ENCODE measurements around the gene STEAP2. TPM values are rescaled to one million over a fixed set of nuclear protein-coding genes. Genes with fewer than 3 reads are reported as not detected.
"Not testable (repeated sequence)": the region's sequence is repeated elsewhere in the genome, so short reads cannot be mapped to it uniquely, and the experiment has no call there.

Gene STEAP2
- total RNA-seq, 2 donors from 2014 or later = 22.2 to 26.7 TPM

GRCh38 chr7:90178166-90178565 is 33.4 kb upstream of the STEAP2 start:
- H3K36me3 ChIP-seq = no peaks in the 10 kb centered on the region
- H3K4me3 ChIP-seq = no peak overlapping the region
- H3K27ac ChIP-seq = no peak overlapping the region
- no peaks in the 10 kb centered on the region for H3K4me1 ChIP-seq
- H3K27me3 ChIP-seq = no peaks in the 10 kb centered on the region
- H3K9me3 ChIP-seq = no peaks in the 10 kb centered on the region
- TF ChIP-seq CTCF (IDR thresholded peaks at IDR 0.05) = no peak
- DNase-seq (ENCODE audit: low spot score) = no peak

- Histone ChIP-seq H3K4me1 (no peaks in the 10 kb centered on the region), H3K9me3 (no peaks in the 10 kb centered on the region), H3K4me3 (no peak overlapping the region), H3K36me3 (no peaks in the 10 kb centered on the region), H3K27ac (no peak overlapping the region), H3K27me3 (no peaks in the 10 kb centered on the region)
- DNase-seq (ENCODE audit: low spot score) = no peak
- TF ChIP-seq CTCF (IDR thresholded peaks at IDR 0.05) = no peak
Observed at GRCh38 chr7:90178679-90179278, 32.8 kb upstream of the STEAP2 start.

GRCh38 chr7:90180011-90180585 is 31.4 kb upstream of the STEAP2 start:
- no peaks in the 10 kb centered on the region for H3K9me3 ChIP-seq
- no peak overlapping the region for H3K27ac ChIP-seq
- no peaks in the 10 kb centered on the region for H3K36me3 ChIP-seq
- no peak overlapping the region for H3K4me3 ChIP-seq
- no peak for TF ChIP-seq CTCF (IDR thresholded peaks at IDR 0.05)
- no peaks in the 10 kb centered on the region for H3K4me1 ChIP-seq
- no peaks in the 10 kb centered on the region for H3K27me3 ChIP-seq
- no peak for DNase-seq (ENCODE audit: low spot score)

GRCh38 chr7:90180649-90181048 is 30.9 kb upstream of the STEAP2 start:
- no peak overlapping the region for H3K4me3 ChIP-seq
- H3K27ac ChIP-seq = no peak overlapping the region
- DNase-seq (ENCODE audit: low spot score) = no peak
- no peak for TF ChIP-seq CTCF (IDR thresholded peaks at IDR 0.05)
- no peaks in the 10 kb centered on the region for H3K36me3 ChIP-seq
- no peaks in the 10 kb centered on the region for H3K9me3 ChIP-seq
- H3K27me3 ChIP-seq = no peaks in the 10 kb centered on the region
- H3K4me1 ChIP-seq = no peaks in the 10 kb centered on the region

GRCh38 chr7:90181485-90181884 is 30.1 kb upstream of the STEAP2 start:
- Histone ChIP-seq H3K9me3 (no peaks in the 10 kb centered on the region), H3K27me3 (no peaks in the 10 kb centered on the region), H3K4me3 (no peak overlapping the region), H3K4me1 (no peaks in the 10 kb centered on the region), H3K36me3 (no peaks in the 10 kb centered on the region), H3K27ac (no peak overlapping the region)
- no peak for DNase-seq (ENCODE audit: low spot score)
- TF ChIP-seq CTCF (IDR thresholded peaks at IDR 0.05) = no peak

- H3K4me1 ChIP-seq; H3K27ac ChIP-seq; H3K36me3 ChIP-seq; H3K9me3 ChIP-seq; H3K4me3 ChIP-seq; H3K27me3 ChIP-seq; DNase-seq (ENCODE audit: low spot score): not testable (repeated sequence)
Observed at GRCh38 chr7:90186290-90186689, 25.2 kb upstream of the STEAP2 start.
